DND-41 (cell line): Measurements from ENCODE around the gene PRG3.

ENCODE experiments used
- EZH2 ChIP-seq: IDR thresholded peaks from 3 replicates; pipeline ENCODE4 v1.6.1; 2012; ENCODE audit warnings: borderline replicate concordance, low read depth, mild to moderate bottlenecking, moderate library complexity, low read length, inconsistent platforms; ENCODE audit not compliant: severe bottlenecking
- TF ChIP-seq, protein P1 (sequence below): IDR thresholded peaks from 2 replicates; pipeline ENCODE4 v1.5.1; 2012; ENCODE audit warnings: borderline replicate concordance, low read length, moderate library complexity, mild to moderate bottlenecking; ENCODE audit not compliant: poor library complexity, severe bottlenecking; ENCODE audit errors: extremely low read depth

DNA sequence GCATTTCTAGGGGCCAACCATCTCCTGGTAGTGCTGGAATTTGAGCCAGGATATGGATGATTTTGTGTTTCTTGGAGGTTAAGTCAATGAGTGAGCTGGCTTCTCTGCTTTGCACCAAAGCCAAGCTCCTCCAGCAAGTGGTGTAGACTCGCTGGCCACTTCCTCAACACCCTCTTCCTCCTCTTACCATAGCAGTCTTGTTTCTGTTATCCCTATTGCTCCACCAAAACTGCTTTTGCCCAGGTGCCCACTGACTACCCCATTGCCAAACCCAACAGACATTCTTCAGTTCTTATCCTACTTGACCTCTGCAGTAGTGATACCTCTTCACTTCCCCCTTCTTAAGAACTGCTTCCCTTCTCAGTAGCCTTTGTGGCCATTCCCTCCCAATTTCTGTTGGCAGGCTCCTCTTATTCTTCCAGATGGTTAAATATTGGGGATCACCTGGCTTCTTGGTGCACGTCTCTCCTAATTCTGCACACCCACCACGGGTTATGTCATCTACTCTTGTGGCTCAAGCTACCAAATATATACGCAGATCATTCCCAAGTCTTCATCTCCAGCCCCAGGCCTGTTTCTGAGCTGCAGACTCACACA is 16.5 kb upstream of the PRG3 start:
- TF ChIP-seq, protein P1, sequence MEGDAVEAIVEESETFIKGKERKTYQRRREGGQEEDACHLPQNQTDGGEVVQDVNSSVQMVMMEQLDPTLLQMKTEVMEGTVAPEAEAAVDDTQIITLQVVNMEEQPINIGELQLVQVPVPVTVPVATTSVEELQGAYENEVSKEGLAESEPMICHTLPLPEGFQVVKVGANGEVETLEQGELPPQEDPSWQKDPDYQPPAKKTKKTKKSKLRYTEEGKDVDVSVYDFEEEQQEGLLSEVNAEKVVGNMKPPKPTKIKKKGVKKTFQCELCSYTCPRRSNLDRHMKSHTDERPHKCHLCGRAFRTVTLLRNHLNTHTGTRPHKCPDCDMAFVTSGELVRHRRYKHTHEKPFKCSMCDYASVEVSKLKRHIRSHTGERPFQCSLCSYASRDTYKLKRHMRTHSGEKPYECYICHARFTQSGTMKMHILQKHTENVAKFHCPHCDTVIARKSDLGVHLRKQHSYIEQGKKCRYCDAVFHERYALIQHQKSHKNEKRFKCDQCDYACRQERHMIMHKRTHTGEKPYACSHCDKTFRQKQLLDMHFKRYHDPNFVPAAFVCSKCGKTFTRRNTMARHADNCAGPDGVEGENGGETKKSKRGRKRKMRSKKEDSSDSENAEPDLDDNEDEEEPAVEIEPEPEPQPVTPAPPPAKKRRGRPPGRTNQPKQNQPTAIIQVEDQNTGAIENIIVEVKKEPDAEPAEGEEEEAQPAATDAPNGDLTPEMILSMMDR = no peak
- TF ChIP-seq EZH2 = no peak
